Activated CD8-positive, alpha-beta memory T cell treated with anti-CD3 and anti-CD28 coated beads, Interleukin-2, amount 50 U/mL, for 4 hours (primary cell): Measurements from ENCODE around the gene MDFI.
"Not testable (repeated sequence)": the region's sequence is repeated elsewhere in the genome, so short reads cannot be mapped to it uniquely, and the experiment has no call there.

Experiments
- DNase-seq: peaks from one replicate; pipeline ENCODE4 v3.0.0-alpha.2; 2020

MDFI gene

DNA sequence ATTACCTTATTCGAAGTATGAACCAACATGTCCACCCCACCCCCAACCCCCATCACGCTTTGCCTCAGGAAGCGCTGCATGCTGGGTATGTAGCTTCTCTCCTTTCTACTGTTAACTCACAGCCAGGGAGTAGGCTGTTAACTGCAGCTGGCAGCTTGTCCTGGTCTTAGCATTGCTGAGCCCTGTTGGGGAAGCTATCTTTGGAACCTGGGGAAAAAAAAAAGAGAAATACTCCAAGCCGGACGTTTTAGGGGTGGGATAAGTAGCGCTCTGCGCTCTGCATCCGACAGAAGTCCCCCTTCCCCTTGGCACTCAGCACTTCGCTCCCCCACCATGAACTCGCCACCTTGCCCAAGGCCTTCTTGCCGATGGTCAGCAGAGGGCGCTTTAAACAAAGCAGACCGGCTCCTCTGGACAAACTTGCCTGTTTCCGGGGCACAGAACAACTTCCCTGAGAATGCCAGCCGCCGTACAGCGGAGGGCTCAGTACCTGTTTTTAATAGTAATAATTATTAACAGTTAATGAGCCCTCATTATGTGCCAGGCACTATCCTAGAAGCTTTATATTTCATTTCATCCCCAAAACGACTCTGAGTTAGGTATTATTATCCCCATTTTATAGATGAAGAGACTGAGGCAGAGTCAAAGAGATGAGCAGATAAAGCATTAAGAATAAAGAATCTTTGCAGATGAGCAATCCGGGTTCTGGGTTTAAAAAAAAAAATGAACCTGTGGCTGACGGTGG lies 35.2 kb upstream of the MDFI start:
- peak; percentile 73 for DNase-seq

DNA sequence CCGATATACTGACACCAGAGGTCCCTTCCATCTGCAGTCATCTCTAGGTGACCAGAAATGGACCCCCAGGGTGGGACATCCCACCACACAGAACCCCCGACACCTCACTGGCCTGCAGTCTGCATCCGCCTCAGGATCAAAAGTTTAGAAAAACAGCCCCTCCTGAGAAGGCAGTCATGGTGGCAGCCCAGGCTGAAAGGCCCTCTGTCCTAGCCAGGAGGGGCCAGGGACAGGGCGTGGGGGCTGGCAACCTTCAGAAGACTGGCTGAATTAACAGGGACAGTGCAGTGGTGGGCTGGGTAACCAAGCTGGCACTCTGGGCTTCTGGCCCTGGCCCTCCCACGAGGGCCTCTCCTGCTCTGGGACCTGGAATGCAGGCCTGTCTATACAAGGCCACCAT lies 34.3 kb upstream of the MDFI start:
- DNase-seq: no peak

DNA sequence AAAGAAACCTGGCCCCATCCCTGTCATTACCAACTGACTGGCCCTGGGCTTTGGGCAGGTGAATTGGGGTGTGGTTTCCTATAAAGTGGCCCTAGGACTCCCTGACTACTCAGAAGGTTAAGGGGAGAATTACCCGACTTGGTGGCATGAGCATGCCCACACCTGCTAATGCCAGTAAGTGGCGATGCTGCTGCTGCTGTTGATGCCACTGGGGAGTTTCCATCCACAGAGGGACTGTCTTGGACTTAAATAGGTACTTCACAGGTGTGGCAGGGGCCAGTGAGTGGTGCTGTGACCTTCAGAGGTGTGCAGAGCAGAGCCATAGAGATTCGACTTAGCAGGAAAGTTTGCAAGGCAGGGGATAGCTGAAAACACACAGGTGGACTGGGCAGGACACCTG lies 32.6 kb upstream of the MDFI start:
- no peak for DNase-seq

GRCh38 chr6:41607036-41607435 lies 31.2 kb upstream of the MDFI start:
- DNase-seq: no peak

DNA sequence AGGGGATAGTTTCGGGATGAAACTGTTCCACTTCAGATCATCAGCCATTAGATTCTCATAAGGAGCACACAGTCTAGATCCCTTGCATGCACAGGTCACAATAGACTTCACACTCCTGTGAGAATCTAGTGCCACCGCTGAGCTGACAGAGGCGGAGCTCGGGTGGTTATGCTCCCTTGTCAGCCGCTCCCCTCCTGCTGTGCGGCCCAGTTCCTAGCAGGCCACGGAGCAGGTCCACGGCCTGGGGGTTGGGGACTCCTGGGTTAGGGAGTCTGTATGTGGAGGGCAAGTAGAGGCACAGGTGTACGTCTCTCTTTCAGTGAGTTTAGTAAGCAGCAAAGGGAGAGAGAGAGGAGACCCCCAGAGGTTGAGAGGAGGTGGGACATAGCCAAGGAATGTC lies 30.5 kb upstream of the MDFI start:
- no peak for DNase-seq

DNA sequence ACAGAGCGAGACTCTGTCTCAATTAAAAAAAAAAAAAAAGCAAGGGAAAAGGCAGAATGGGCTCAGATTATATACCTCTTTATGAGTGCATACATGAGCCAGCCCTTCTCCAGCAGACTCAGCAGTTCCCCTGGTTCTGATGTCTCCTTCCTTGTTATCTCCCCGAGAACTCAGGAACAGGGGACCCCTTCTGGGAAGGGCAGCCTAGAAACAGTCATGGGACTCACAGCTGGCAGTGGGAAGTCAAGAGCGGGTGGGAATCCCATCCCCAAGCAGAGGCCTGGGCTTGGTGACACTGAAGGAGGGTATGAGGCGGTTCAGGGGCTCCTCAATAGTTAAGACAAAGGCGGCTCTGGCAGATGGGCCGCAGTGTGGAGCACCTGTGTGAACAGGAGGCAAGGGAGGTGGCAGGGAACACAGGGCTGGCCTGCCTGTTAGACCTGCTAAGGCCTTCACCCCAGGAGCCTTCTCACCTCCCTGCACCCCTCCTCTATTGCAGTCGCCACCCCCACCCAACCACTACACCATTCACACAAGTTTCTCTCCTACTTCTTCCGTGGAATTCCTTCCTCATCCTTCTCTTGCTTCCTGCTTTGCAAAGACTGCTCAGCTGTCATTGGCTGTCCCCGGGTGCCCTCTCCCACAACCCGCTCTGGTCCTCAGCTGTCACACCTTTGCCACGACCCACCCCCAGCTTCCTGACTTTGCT lies 29.7 kb upstream of the MDFI start:
- no peak for DNase-seq

DNA sequence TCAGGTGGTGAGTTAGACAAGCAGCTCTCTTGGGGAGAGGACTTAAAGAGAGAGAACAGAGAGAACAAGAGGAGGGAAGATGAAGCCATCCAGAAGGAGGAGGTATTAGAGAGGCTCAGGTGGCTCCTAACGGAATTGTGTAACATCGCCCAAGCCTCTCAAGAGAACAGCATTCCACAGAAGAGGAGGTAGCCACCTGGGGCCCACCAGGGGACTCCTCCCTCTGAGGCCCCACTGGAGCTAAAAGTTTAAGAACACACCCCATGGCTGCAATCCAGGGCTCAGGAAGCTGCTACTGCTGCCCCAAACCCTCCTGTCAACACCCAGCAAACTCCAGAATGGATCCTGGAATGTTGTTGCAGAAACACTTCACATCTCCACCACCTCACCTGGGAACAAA lies 23.6 kb upstream of the MDFI start:
- no peak for DNase-seq

DNA sequence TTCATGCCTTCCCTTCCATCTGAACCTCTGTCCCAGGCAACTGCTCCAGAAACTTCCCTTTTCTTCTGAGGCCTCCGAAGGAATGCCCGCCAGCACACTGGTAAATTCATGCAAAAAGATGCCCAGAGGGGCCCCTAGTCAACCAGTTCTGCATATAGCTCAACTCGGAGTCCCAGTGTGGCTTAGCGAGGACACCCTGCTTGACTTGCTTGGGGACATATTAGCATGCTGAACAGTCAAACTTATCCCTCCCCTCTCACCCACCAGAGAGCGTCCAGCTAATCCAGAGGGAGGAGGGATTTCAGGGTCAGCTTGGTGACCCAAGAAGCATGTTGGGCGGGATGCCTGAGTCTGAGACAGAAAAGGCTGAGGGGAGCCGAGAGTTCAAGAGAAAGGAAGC lies 23.0 kb upstream of the MDFI start:
- DNase-seq: no peak

- no peak for DNase-seq
Observed at GRCh38 chr6:41618598-41618997, 19.7 kb upstream of the MDFI start.

GRCh38 chr6:41619193-41619592 lies 19.1 kb upstream of the MDFI start:
- DNase-seq: not testable (repeated sequence)

GRCh38 chr6:41621367-41621766 lies 16.9 kb upstream of the MDFI start:
- DNase-seq: no peak

GRCh38 chr6:41621802-41622201 lies 16.5 kb upstream of the MDFI start:
- DNase-seq: no peak

GRCh38 chr6:41622206-41622988 lies 15.9 kb upstream of the MDFI start:
- DNase-seq: no peak

- DNase-seq: no peak
Observed at GRCh38 chr6:41623330-41623729, 14.9 kb upstream of the MDFI start.

GRCh38 chr6:41624621-41625380 lies 13.5 kb upstream of the MDFI start:
- no peak for DNase-seq

DNA sequence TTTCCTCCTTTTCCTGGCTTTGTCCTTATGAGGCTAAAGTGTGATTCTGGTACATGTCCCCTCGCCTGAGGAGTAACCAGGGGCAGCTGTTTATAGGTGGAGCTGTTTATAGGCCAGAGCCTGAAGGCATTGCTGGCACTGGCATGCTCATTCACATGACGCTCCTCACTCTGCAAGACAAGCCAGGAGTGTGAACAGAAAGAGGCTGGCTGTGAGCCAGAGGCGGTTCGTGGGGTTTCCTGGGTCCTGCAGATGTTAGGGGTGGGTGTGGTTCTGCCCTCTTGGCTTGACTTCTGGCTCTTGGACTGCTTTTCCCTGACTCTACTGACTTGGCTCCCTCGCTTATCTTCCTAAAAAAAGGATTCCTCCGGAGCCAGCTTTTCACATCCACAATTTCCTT lies 12.8 kb upstream of the MDFI start:
- DNase-seq: no peak

DNA sequence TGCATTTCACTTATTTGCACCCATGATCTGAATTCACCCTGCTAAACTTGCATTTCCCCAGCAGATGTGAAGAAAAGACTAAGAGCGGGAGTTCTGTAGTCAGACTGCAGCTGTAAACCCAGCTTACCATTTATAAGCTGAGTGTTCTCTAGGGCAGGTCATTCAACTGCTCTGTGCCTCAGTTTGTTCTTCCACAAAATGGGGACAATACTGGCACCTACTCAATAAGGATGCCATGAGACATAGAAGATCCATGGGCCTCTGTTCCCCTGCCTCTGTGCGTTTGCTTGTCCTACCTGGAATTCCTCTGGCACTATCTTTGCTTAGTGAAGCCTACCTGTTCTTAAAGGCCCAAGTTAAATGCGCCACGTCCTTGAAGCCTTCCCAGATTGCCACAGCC lies 12.2 kb upstream of the MDFI start:
- no peak for DNase-seq

GRCh38 chr6:41626917-41627316 lies 11.4 kb upstream of the MDFI start:
- no peak for DNase-seq

- no peak for DNase-seq
Observed at GRCh38 chr6:41629128-41629527, 9.1 kb upstream of the MDFI start.

DNA sequence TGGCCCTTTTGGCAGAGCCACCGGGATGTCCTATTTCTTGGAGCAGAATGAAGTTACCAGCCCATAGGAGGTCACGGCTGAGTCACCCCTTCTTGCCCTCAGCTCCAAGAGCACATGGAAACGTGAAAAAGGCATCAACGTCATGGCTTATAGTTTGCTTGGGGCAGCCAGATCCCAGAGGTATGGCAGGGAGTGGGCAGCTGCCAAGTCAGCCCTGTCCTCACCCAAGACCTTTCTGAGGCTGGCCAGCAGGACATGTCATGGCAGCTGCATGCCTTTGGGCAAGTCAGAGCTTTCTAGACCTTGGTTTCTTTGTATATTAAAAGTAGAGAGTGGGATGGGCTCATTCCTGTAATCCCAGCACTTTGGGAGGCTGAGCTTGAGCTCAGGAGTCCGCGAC lies 8.2 kb upstream of the MDFI start:
- no peak for DNase-seq

DNA sequence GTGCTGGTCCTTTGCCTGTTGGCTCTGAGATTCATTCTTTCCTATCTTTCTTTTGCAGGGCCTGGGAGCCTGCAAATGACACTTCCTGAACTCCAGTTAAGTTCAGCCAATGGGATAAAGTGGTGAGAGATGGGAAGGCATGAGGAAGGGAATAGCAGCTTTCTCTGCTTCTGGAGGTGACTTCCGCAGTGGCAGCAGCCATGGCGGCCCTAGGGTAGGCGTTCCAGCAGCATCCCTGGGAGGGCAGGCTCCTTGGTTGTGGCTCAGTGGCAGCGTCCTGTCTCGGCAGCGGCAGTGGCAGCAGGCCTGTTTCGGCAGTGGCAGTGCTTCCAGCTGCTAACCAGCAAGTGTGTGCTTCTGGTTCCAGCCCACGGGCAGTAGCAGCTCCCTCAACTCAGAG lies 7.3 kb upstream of the MDFI start:
- DNase-seq: no peak

DNA sequence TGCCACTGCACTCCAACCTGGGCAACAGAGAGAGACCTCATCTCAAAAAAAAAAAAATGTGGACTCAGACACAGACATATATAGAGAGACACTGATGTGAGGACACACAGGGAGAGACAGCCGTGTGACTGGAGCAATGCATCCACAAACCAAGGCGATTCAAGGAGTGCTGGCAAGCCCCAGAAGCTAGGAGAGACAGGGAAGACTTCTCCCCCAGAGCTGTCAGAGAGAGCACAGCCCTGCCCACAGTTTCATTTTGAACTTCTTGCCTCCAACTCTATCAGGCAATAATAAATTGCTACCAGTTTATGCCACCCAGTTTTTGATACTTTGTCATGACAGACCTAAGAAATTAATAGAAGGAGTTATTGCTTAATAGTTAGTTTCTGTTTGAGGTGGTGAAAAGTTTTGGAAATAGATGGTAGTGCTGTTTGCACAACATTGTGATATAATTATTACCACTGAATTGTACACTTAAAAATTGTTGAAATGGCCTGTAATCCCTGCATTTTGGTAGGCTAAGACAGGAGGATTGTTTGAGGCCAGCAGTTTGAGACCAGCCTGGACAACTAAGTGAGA lies 5.1 kb upstream of the MDFI start:
- DNase-seq: no peak

- DNase-seq: no peak
Observed at GRCh38 chr6:41634657-41635056, 3.6 kb upstream of the MDFI start.
